Neural progenitor cell (in vitro differentiated cells): ENCODE measurements around the gene PDCL2. TPM values are rescaled to one million over a fixed set of nuclear protein-coding genes. Genes with fewer than 3 reads are reported as not detected.

Experiments used
- DNase-seq: peaks from one replicate; pipeline ENCODE4 v3.0.0-alpha.2; 2016; ENCODE audit warnings: low spot score
- H2AFZ ChIP-seq: fragments of 200-600 bp; sonication (generic); replicated peaks from 2 replicates; pipeline ENCODE4 v1.6.1; 2016; ENCODE audit warnings: antibody characterized with exemption
- H3F3A ChIP-seq: fragments of 200-600 bp; sonication (generic); 2 replicates; pipeline ENCODE4 v1.6.1; 2016; ENCODE audit warnings: antibody characterized with exemption, low read depth
- H3K27ac ChIP-seq: fragments of 200-600 bp; sonication (generic); 2 replicates; pipeline ENCODE4 v1.5.1; 2016; ENCODE audit warnings: mild to moderate bottlenecking
- H3K27me3 ChIP-seq: fragments of 200-600 bp; sonication (generic); 2 replicates; pipeline ENCODE4 v1.6.1; 2016; ENCODE audit warnings: mild to moderate bottlenecking, moderate library complexity
- H3K36me3 ChIP-seq: fragments of 200-600 bp; sonication (generic); 2 replicates; pipeline ENCODE4 v1.5.1; 2016
- H3K4me1 ChIP-seq: fragments of 200-600 bp; sonication (generic); 2 replicates; pipeline ENCODE4 v1.6.1; 2016; ENCODE audit warnings: mixed run types
- H3K4me2 ChIP-seq: fragments of 200-600 bp; sonication (generic); 2 replicates; pipeline ENCODE4 v1.6.1; 2016
- H3K4me3 ChIP-seq: fragments of 200-600 bp; sonication (generic); 2 replicates; pipeline ENCODE4 v1.5.1; 2016
- H3K79me2 ChIP-seq: fragments of 200-600 bp; sonication (generic); 2 replicates; pipeline ENCODE4 v1.6.1; 2016; ENCODE audit warnings: low read depth
- H3K9ac ChIP-seq: fragments of 200-600 bp; sonication (generic); 2 replicates; pipeline ENCODE4 v1.6.1; 2016
- H3K9me3 ChIP-seq: fragments of 200-600 bp; sonication (generic); 2 replicates; pipeline ENCODE4 v1.5.1; 2016; ENCODE audit warnings: low read depth
- H4K20me1 ChIP-seq: fragments of 200-600 bp; sonication (generic); 2 replicates; pipeline ENCODE4 v1.6.1; 2016; ENCODE audit warnings: low read depth
- H3K27ac Mint-ChIP-seq: 3 replicates; pipeline ENCODE4 v1.8.0; 2021; ENCODE audit warnings: mixed read lengths
- H3K27me3 Mint-ChIP-seq: 2 replicates; pipeline ENCODE4 v1.8.0; 2022; ENCODE audit warnings: low read depth, mild to moderate bottlenecking, inconsistent platforms, moderate library complexity, mixed read lengths; ENCODE audit not compliant: insufficient read depth
- H3K36me3 Mint-ChIP-seq: 3 replicates; pipeline ENCODE4 v1.8.0; 2021; ENCODE audit warnings: mixed read lengths
- H3K4me1 Mint-ChIP-seq: 3 replicates; pipeline ENCODE4 v1.8.0; 2021; ENCODE audit warnings: mixed read lengths
- H3K4me3 Mint-ChIP-seq: 3 replicates; pipeline ENCODE4 v1.8.0; 2021; ENCODE audit warnings: mild to moderate bottlenecking, moderate library complexity, mixed read lengths
- H3K9me3 Mint-ChIP-seq: 3 replicates; pipeline ENCODE4 v1.8.0; 2020; ENCODE audit warnings: mixed read lengths
- CTCF ChIP-seq: fragments of 200-600 bp; sonication (generic); IDR thresholded peaks from 2 replicates; pipeline ENCODE4 v1.5.1; 2017; ENCODE audit warnings: antibody characterized with exemption, mild to moderate bottlenecking
- EZH2 ChIP-seq: fragments of 200-600 bp; sonication (generic); IDR thresholded peaks from 2 replicates; pipeline ENCODE4 v1.6.1; 2017; ENCODE audit warnings: antibody characterized with exemption, mild to moderate bottlenecking, moderate library complexity
- EZH2phosphoT487 ChIP-seq: fragments of 200-600 bp; sonication (generic); IDR thresholded peaks from 2 replicates; pipeline ENCODE4 v1.6.1; 2017; ENCODE audit warnings: antibody characterized with exemption
- total RNA-seq: library from RNA; depleted of rRNA; stranded (reverse); fragments of >200 nt; gene quantifications from 2 replicates; pipeline ENCODE4 v1.2.3, GENCODE V29; 2015; ENCODE audit warnings: low replicate concordance

The PDCL2 gene
- total RNA-seq, 1 donor from 2014 or later, result not detected

- H3K4me3 Mint-ChIP-seq, result no peak overlapping the region
- H3K9ac ChIP-seq, result no peak overlapping the region
- H3K27ac Mint-ChIP-seq, result no peak overlapping the region
- no peaks in the 10 kb centered on the region for H3K27me3 ChIP-seq
- no peaks in the 10 kb centered on the region for H3K4me1 Mint-ChIP-seq
- DNase-seq, result no peak
- no peaks in the 10 kb centered on the region for H3K4me1 ChIP-seq
- peaks cover 6% of the 10 kb centered on the region for H3K36me3 Mint-ChIP-seq
- H3K4me2 ChIP-seq, result no peak overlapping the region
- H3K4me3 ChIP-seq, result no peak overlapping the region
- TF ChIP-seq EZH2phosphoT487 (no peak), EZH2 (no peak)
- H3K36me3 ChIP-seq, result no peaks in the 10 kb centered on the region
- H3K27ac ChIP-seq, result no peak overlapping the region
- H3K27me3 Mint-ChIP-seq, result peaks cover 2% of the 10 kb centered on the region
- H4K20me1 ChIP-seq, result no peaks in the 10 kb centered on the region
- no peaks in the 10 kb centered on the region for H3F3A ChIP-seq
- H3K9me3 Mint-ChIP-seq, result peaks cover 17% of the 10 kb centered on the region
- no peaks in the 10 kb centered on the region for H3K79me2 ChIP-seq
- H3K9me3 ChIP-seq, result peaks cover 15% of the 10 kb centered on the region
- no peak overlapping the region for H2AFZ ChIP-seq
Observed at GRCh38 chr4:55574252-55574651, 17.8 kb downstream of the PDCL2 start.

GRCh38 chr4:55571806-55572205 lies 20.2 kb downstream of the PDCL2 start:
- Histone ChIP-seq H3K4me1 (no peaks in the 10 kb centered on the region), H3K9me3 (peaks cover 15% of the 10 kb centered on the region), H4K20me1 (no peaks in the 10 kb centered on the region), H3K27ac (no peak overlapping the region), H3F3A (no peaks in the 10 kb centered on the region), H2AFZ (no peak overlapping the region), H3K4me2 (no peak overlapping the region), H3K4me3 (no peak overlapping the region), H3K36me3 (no peaks in the 10 kb centered on the region), H3K27me3 (no peaks in the 10 kb centered on the region), H3K79me2 (no peaks in the 10 kb centered on the region), H3K9ac (no peak overlapping the region)
- Mint-ChIP-seq H3K27me3 (peaks cover 2% of the 10 kb centered on the region), H3K27ac (no peak overlapping the region), H3K36me3 (peaks cover 6% of the 10 kb centered on the region), H3K4me3 (no peak overlapping the region), H3K4me1 (no peaks in the 10 kb centered on the region), H3K9me3 (peaks cover 13% of the 10 kb centered on the region)
- no peak for DNase-seq
- TF ChIP-seq EZH2phosphoT487 (no peak), EZH2 (no peak)

GRCh38 chr4:55568905-55569504 lies 23.0 kb downstream of the PDCL2 start:
- no peaks in the 10 kb centered on the region for H3K79me2 ChIP-seq
- no peaks in the 10 kb centered on the region for H3K4me1 Mint-ChIP-seq
- no peak overlapping the region for H3K4me2 ChIP-seq
- H3K4me3 Mint-ChIP-seq, result no peak overlapping the region
- no peak overlapping the region for H2AFZ ChIP-seq
- H3K27me3 ChIP-seq, result no peaks in the 10 kb centered on the region
- no peaks in the 10 kb centered on the region for H3K36me3 Mint-ChIP-seq
- no peak overlapping the region for H3K27ac Mint-ChIP-seq
- no peak overlapping the region for H3K27ac ChIP-seq
- H3K4me1 ChIP-seq, result no peaks in the 10 kb centered on the region
- no peak overlapping the region for H3K4me3 ChIP-seq
- no peaks in the 10 kb centered on the region for H4K20me1 ChIP-seq
- DNase-seq, result no peak
- no peak overlapping the region for H3K9ac ChIP-seq
- H3K9me3 Mint-ChIP-seq, result peaks cover 2% of the 10 kb centered on the region
- H3K36me3 ChIP-seq, result no peaks in the 10 kb centered on the region
- H3K9me3 ChIP-seq, result no peaks in the 10 kb centered on the region
- H3F3A ChIP-seq, result no peaks in the 10 kb centered on the region
- H3K27me3 Mint-ChIP-seq, result no peaks in the 10 kb centered on the region
- no peak for TF ChIP-seq EZH2
- no peak for TF ChIP-seq CTCF
- no peak for TF ChIP-seq EZH2phosphoT487

- no peaks in the 10 kb centered on the region for H3K27me3 ChIP-seq
- Mint-ChIP-seq H3K9me3 (no peaks in the 10 kb centered on the region), H3K27me3 (no peaks in the 10 kb centered on the region), H3K27ac (no peak overlapping the region), H3K4me3 (no peak overlapping the region), H3K4me1 (no peaks in the 10 kb centered on the region), H3K36me3 (no peaks in the 10 kb centered on the region)
- no peak overlapping the region for H2AFZ ChIP-seq
- TF ChIP-seq CTCF, result no peak
- TF ChIP-seq EZH2, result no peak
- TF ChIP-seq EZH2phosphoT487, result no peak
- H4K20me1 ChIP-seq, result no peaks in the 10 kb centered on the region
- H3K4me2 ChIP-seq, result no peak overlapping the region
- H3K4me1 ChIP-seq, result no peaks in the 10 kb centered on the region
- no peaks in the 10 kb centered on the region for H3K36me3 ChIP-seq
- H3K79me2 ChIP-seq, result no peaks in the 10 kb centered on the region
- H3K9me3 ChIP-seq, result no peaks in the 10 kb centered on the region
- H3K27ac ChIP-seq, result no peak overlapping the region
- no peaks in the 10 kb centered on the region for H3F3A ChIP-seq
- no peak overlapping the region for H3K4me3 ChIP-seq
- no peak for DNase-seq
- H3K9ac ChIP-seq, result no peak overlapping the region
Observed at GRCh38 chr4:55561889-55562288, 30.2 kb downstream of the PDCL2 start.
